Prostate gland (tissue), 2 donors: ENCODE results near the gene TNNC1. TPM values are rescaled to one million over a fixed set of nuclear protein-coding genes. Genes with fewer than 3 reads are reported as not detected.

Experiments used
- DNase-seq: peaks from one replicate; pipeline ENCODE4 v3.0.0-alpha.2; 2019; ENCODE audit warnings: low spot score
- H3K27ac ChIP-seq, 2 donors: fragments of 200-600 bp; sonication (generic); 2 replicates each; pipeline ENCODE4 v1.5.1; 2017 to 2019
- H3K27me3 ChIP-seq: fragments of 200-600 bp; sonication (generic); replicated peaks from 2 replicates; pipeline ENCODE4 v1.5.1; 2019; ENCODE audit not compliant: insufficient read depth
- H3K36me3 ChIP-seq, 2 donors: fragments of 200-600 bp; sonication (generic); 1 replicate in 1 of 2; 2 replicates in 1 of 2; pipeline versions ENCODE4 v1.5.1 to v1.8.1; 2017 to 2019
- H3K4me1 ChIP-seq: fragments of 200-600 bp; sonication (generic); replicated peaks from 2 replicates; pipeline ENCODE4 v1.5.1; 2019
- H3K4me3 ChIP-seq, 2 donors: fragments of 200-600 bp; sonication (generic); 2 replicates each; pipeline ENCODE4 v1.5.1; 2017 to 2019
- H3K9me3 ChIP-seq: fragments of 200-600 bp; sonication (generic); 2 replicates; pipeline ENCODE4 v1.5.1; 2017
- POLR2A ChIP-seq: fragments of 450-650 bp; IDR thresholded peaks from one replicate; pipeline ENCODE4 v1.6.1; 2016; ENCODE audit warnings: antibody characterized with exemption, mild to moderate bottlenecking
- POLR2AphosphoS5 ChIP-seq: sonication (generic); formaldehyde crosslinking; IDR thresholded peaks from one replicate; pipeline ENCODE4 v1.6.1; 2017; ENCODE audit warnings: antibody characterized with exemption
- WGBS: methylation state at CpG from one replicate; pipeline ENCODE4 v1.1.5; 2018; 5-methylcytosine and 5-hydroxymethylcytosine counted together
- intact Hi-C: fragments of 100-400 bp; cut with DNase I; formaldehyde crosslinking; loops from one replicate; pipeline ENCODE4 v1.14.2; 2022
- total RNA-seq, 2 donors: library from RNA; depleted of rRNA; stranded (reverse); fragments of >200 nt; gene quantifications; one replicate each; pipeline ENCODE4 v1.1.0, GENCODE V29; 2016
- TF ChIP-seq, protein P1 (sequence below), 4 experiments: fragments of 200-600 bp in 2 of 4; fragments of 450-650 bp in 2 of 4; sonication (generic) in 2 of 4; IDR thresholded peaks; 1 replicate in 3 of 4; 2 replicates in 1 of 4; pipeline ENCODE4 v1.5.1; 2016 to 2019; ENCODE audit warnings: antibody characterized with exemption in 4 of 4, mild to moderate bottlenecking in 2 of 4, moderate library complexity in 2 of 4

Gene TNNC1
- total RNA-seq, 2 donors from 2014 or later, result 2.7 to 109 TPM

DNA sequence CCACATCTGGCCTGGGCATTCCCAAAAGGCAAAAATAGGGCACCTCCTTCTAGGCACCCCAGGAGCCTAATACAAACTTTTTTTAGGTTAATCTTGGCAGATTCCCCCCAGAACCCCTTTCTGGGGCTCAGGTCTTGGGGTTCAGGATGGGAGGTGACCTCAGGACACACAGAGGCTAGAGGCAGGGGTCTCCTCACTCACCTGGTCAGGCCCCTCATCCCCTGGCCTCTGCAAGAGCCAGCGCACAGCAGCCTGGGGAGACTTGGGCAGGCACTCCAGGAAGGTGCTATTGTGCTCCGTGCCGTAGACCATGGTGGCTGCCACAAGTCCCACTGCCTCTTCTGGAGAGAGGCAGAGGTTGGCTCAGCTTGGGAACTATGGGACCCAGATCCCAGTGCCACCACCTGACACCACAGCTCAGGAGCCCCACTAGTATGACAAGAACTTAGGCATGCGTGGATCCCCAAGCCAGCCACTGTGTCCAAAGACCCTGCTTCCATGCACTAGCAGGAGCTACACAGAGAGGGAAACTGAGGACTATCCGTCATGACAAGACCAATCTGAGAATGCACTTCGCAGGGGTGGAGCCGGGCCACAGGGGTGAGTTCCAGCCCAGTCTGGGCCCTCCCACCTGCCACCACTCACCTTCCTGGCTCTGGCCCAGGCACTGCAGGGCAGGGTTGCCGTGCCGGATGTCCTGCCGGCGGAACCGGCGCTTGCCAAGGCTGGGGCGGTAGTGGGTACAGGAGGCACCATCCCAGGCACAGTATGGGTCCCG, 16.3 kb downstream of the TNNC1 start:
- intact Hi-C loops, result no loop called here
- H3K27me3 ChIP-seq, result no peaks in the 10 kb centered on the region
- 58% methylated on average over 14 of the region's 15 CpGs for WGBS
- H3K36me3 ChIP-seq, result no peaks in the 10 kb centered on the region
- no peaks in the 10 kb centered on the region for H3K9me3 ChIP-seq
- TF ChIP-seq, protein P1, sequence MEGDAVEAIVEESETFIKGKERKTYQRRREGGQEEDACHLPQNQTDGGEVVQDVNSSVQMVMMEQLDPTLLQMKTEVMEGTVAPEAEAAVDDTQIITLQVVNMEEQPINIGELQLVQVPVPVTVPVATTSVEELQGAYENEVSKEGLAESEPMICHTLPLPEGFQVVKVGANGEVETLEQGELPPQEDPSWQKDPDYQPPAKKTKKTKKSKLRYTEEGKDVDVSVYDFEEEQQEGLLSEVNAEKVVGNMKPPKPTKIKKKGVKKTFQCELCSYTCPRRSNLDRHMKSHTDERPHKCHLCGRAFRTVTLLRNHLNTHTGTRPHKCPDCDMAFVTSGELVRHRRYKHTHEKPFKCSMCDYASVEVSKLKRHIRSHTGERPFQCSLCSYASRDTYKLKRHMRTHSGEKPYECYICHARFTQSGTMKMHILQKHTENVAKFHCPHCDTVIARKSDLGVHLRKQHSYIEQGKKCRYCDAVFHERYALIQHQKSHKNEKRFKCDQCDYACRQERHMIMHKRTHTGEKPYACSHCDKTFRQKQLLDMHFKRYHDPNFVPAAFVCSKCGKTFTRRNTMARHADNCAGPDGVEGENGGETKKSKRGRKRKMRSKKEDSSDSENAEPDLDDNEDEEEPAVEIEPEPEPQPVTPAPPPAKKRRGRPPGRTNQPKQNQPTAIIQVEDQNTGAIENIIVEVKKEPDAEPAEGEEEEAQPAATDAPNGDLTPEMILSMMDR (IDR thresholded peaks at IDR 0.05), result no peak
- peak; percentile 28 for TF ChIP-seq POLR2AphosphoS5
- no peak overlapping the region for H3K4me3 ChIP-seq
- no peak overlapping the region for H3K27ac ChIP-seq
- DNase-seq, result peak; percentile 27
- no peaks in the 10 kb centered on the region for H3K4me1 ChIP-seq

DNA sequence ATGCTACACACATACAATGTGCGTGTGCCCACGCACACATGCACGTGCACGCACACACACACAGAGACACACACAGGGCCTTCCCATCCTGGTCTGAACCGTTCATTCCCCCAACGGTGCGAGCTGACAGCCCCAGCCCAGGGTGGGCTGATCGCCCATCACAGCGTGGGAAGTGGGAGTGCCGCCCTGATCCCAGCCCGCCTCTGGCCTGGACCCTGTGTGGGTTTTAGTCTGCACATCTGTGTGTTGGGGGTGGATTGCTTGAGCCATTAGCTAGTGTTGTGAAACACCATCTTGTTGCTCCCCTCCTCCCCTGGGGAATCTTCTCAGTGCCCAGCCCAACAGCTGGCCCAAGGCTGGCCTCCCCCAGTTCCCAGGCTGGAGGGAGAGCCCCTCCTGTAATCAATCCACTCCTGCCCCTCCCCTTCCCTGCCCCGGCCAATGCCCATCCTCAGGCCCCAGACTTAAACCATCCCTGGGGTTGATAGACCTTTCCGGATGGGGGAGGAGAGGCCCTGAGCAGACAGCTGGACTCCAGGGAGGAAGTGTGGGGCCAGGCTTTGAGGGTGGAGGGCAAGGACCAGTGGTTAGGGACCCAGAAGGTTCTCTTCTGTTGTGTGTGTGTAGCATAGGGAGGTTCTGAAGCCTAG, 17.2 kb downstream of the TNNC1 start:
- H3K9me3 ChIP-seq, result no peaks in the 10 kb centered on the region
- H3K4me3 ChIP-seq, result no peak overlapping the region
- no peaks in the 10 kb centered on the region for H3K27me3 ChIP-seq
- H3K27ac ChIP-seq, result no peak overlapping the region
- no peaks in the 10 kb centered on the region for H3K36me3 ChIP-seq
- TF ChIP-seq POLR2AphosphoS5 (no peak), POLR2A (no peak)
- TF ChIP-seq, protein P1 (IDR thresholded peaks at IDR 0.05), result no peak
- WGBS, result 83% methylated on average over 13 of the region's 13 CpGs
- DNase-seq, result no peak
- H3K4me1 ChIP-seq, result no peaks in the 10 kb centered on the region
- intact Hi-C loops, result no loop called here

DNA sequence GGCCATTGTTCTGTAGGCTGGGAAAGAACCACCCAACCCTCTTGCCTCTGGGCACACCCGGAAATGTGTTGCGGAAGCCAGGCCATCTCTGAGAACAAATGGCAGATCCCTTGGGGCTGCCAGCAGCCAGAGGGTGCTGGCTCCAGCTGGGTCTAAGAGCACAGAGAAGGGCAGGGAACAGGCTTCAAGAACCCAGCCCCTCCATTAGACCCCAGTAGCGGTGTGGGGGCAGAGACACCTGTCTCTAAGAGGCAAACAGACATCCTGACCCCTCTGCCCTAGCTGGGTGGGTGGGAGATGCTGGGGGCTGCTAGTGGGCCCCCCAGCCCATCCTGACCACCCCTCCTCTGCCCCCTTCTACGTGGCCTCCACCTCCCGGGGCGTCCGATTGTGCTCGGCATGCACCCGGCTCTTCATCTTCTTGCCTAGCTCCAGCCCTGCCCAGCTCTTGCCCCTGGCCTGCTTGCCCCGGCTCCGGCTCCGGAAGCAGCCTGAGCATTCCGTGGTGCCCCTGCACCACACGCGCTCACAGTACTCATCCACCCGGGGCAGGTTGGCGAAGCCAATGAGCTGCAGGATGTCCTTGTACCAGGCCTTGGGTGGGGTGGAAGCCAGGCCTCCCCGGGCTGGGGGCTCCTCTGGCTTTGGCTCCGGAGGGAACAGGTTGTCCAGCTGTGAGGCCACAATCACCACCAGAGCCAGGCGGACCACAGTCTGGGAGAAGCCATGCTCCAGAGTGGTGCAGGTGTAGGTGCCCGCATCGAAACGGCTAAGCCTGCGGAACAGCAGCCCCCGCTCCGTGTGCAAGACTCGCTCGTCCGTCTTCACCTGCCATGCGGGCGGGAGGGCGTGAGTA, 18.4 kb downstream of the TNNC1 start:
- Histone ChIP-seq H3K36me3 (no peaks in the 10 kb centered on the region), H3K4me3 (no peak overlapping the region), H3K27ac (no peak overlapping the region), H3K4me1 (no peaks in the 10 kb centered on the region), H3K27me3 (no peaks in the 10 kb centered on the region), H3K9me3 (no peaks in the 10 kb centered on the region)
- WGBS, result 95% methylated on average over 30 of the region's 32 CpGs
- intact Hi-C loops, result no loop called here
- TF ChIP-seq, protein P1 (IDR thresholded peaks at IDR 0.05), result no peak
- TF ChIP-seq POLR2A (no peak), POLR2AphosphoS5 (no peak)
- DNase-seq, result no peak

DNA sequence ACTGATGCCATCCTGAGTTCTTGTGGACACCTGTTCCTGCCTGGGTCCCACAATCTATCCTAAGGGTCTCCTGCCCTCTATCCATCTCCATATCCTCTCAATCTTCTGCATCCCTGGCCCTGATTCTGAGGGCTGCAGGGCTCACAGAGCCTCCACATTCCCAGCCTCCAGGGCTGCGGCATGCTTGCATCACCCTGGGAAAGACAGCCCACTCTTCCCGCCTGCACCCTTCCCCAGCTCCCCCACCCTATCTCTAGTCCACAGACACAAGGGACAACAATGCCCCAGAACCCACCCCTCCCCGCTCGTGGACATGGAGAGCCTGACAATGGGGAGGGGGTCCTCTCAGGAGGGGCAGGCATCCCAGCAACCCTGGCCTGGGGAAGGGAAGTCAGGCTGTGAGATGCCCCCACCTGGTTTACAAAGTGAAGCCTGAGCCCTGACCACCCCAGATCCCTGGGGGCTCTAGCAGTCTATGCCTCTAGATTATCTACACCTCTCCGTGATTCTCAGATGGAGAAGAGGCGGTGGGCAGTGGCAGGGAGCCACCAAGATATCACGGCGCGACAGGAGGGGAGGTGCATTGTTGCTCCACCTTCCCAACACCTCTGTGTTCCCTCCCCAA, 19.2 kb downstream of the TNNC1 start:
- Histone ChIP-seq H3K4me3 (no peak overlapping the region), H3K9me3 (no peaks in the 10 kb centered on the region), H3K4me1 (no peaks in the 10 kb centered on the region), H3K27ac (no peak overlapping the region), H3K27me3 (no peaks in the 10 kb centered on the region), H3K36me3 (no peaks in the 10 kb centered on the region)
- no peak for DNase-seq
- intact Hi-C loops, result no loop called here
- TF ChIP-seq, protein P1 (IDR thresholded peaks at IDR 0.05), result no peak
- TF ChIP-seq POLR2AphosphoS5, result no peak
- TF ChIP-seq POLR2A, result no peak
- 91% methylated on average over 9 of the region's 9 CpGs for WGBS
